ENCODE measurements around the gene SLC66A1. TPM values are rescaled to one million over a fixed set of nuclear protein-coding genes. Genes with fewer than 3 reads are reported as not detected.

SLC66A1 gene
- total RNA-seq, 2 experiments from 2014 or later, result 9.2 to 9.6 TPM

Other genes starting within 250 kb of the SLC66A1 start
- gene UBR4, start 102.1 kb upstream of the SLC66A1 start, total RNA-seq, result 100 to 1,000 TPM; 139 to 155 TPM
- 10 to 100 TPM; 35.6 to 37.0 TPM for gene EMC1, start 60.8 kb upstream of the SLC66A1 start, total RNA-seq
- 10 to 100 TPM; 24.8 to 28.2 TPM for gene MRTO4, start 60.5 kb upstream of the SLC66A1 start, total RNA-seq
- gene AKR7A3, start 23.6 kb upstream of the SLC66A1 start, total RNA-seq, result 1 to 10 TPM in 1 of 2 experiments, under 1 TPM in 1; 0.83 to 1.0 TPM
- gene AKR7A2, start 182 bp upstream of the SLC66A1 start, total RNA-seq, result 10 to 100 TPM; 48.5 to 49.6 TPM
- 100 to 1,000 TPM; 395 to 412 TPM for gene CAPZB, start 173.2 kb downstream of the SLC66A1 start, total RNA-seq